ENCODE results near the gene IQSEC1.

Gene IQSEC1

GRCh38 chr3:13027154-13027553, 46.1 kb downstream of the IQSEC1 start:
- DNase-seq (ENCODE audit: low read depth in 2 of 2): no peak
- no peak for TF ChIP-seq CTCF (IDR thresholded peaks at IDR 0.05; ENCODE audit: low read depth, low read length)
- H3K4me3 ChIP-seq (replicated peaks in 1 of 2; ENCODE audit: low read depth in 2 of 2, low read length in 2 of 2): no peak overlapping the region

GRCh38 chr3:13026534-13026933, 46.7 kb downstream of the IQSEC1 start:
- no peak for TF ChIP-seq CTCF (IDR thresholded peaks at IDR 0.05; ENCODE audit: low read depth, low read length)
- no peak for DNase-seq (ENCODE audit: low read depth in 2 of 2)

GRCh38 chr3:13025778-13026518, 47.3 kb downstream of the IQSEC1 start:
- H3K4me3 ChIP-seq (replicated peaks in 1 of 2; ENCODE audit: low read depth in 2 of 2, low read length in 2 of 2): no peak overlapping the region
- no peak for TF ChIP-seq CTCF (IDR thresholded peaks at IDR 0.05; ENCODE audit: low read depth, low read length)
- no peak for DNase-seq (ENCODE audit: low read depth in 2 of 2)

More at GRCh38 chr3:13026534-13026933, 46.7 kb downstream of the IQSEC1 start:
- H3K4me3 ChIP-seq (replicated peaks in 1 of 2; ENCODE audit: low read depth in 2 of 2, low read length in 2 of 2): no peak overlapping the region

GRCh38 chr3:13025090-13025489, 48.1 kb downstream of the IQSEC1 start:
- TF ChIP-seq CTCF (IDR thresholded peaks at IDR 0.05; ENCODE audit: low read depth, low read length): no peak
- H3K4me3 ChIP-seq (replicated peaks in 1 of 2; ENCODE audit: low read depth in 2 of 2, low read length in 2 of 2): no peak overlapping the region
- DNase-seq (ENCODE audit: low read depth in 2 of 2): peak; percentile 42 to 77

DNA sequence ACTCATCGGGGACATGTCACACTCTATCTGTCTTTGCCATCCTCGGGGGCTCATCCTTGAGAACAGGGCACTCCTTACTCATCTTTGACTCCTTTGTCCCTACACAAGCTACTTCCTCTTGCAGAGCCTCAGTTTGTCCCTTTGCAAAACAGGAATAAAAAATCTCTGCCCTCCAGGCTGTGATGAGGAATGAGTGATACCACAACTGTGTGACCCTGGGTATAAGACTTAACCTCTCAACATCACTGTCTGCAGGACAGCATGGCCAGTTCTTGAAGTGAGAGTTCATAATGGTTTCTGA, 48.5 kb downstream of the IQSEC1 start:
- no peak overlapping the region for H3K4me3 ChIP-seq (replicated peaks in 1 of 2; ENCODE audit: low read depth in 2 of 2, low read length in 2 of 2)
- TF ChIP-seq CTCF (IDR thresholded peaks at IDR 0.05; ENCODE audit: low read depth, low read length): no peak
- DNase-seq (ENCODE audit: low read depth in 2 of 2): no peak

GRCh38 chr3:13023971-13024764, 49.1 kb downstream of the IQSEC1 start:
- no peak overlapping the region for H3K4me3 ChIP-seq (replicated peaks in 1 of 2; ENCODE audit: low read depth in 2 of 2, low read length in 2 of 2)
- no peak for DNase-seq (ENCODE audit: low read depth in 2 of 2)
- no peak for TF ChIP-seq CTCF (IDR thresholded peaks at IDR 0.05; ENCODE audit: low read depth, low read length)

All from cardiac fibroblast (primary cell).